SK-N-SH (cell line): ENCODE measurements around the gene RAB11B.

Experiments
- EZH2phosphoT487 ChIP-seq: fragments of 200-600 bp; sonication (generic); IDR thresholded peaks from 2 replicates; pipeline ENCODE4 v1.6.1; 2017; ENCODE audit warnings: low read depth, mixed run types, mild to moderate bottlenecking, antibody characterized with exemption, moderate library complexity, borderline replicate concordance
- TF ChIP-seq, protein P1 (sequence below): fragments of 200-600 bp; sonication (generic); IDR thresholded peaks from 2 replicates; pipeline ENCODE4 v1.6.1; 2017; ENCODE audit warnings: antibody characterized with exemption, mild to moderate bottlenecking, moderate library complexity

DNA sequence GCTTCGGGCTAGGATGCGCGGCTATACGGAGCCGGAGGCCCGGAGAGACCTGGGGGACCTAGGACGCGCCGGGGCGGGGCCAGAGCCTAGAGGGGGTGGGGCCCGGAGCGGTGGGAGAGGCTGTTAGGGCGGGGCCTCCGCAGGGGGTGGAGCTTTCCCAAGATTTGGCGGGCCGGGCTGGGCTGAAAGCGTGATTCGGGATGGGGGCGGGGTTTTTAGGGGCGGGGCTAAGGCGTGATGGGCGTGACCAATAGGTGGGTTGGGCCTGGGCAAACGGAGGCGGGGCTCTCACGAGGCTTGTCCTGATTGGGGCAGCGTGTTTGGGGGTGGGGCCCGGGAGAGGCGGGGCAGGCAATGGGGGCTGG is 439 bp downstream of the RAB11B start:
- TF ChIP-seq EZH2phosphoT487: no peak
- TF ChIP-seq, protein P1, sequence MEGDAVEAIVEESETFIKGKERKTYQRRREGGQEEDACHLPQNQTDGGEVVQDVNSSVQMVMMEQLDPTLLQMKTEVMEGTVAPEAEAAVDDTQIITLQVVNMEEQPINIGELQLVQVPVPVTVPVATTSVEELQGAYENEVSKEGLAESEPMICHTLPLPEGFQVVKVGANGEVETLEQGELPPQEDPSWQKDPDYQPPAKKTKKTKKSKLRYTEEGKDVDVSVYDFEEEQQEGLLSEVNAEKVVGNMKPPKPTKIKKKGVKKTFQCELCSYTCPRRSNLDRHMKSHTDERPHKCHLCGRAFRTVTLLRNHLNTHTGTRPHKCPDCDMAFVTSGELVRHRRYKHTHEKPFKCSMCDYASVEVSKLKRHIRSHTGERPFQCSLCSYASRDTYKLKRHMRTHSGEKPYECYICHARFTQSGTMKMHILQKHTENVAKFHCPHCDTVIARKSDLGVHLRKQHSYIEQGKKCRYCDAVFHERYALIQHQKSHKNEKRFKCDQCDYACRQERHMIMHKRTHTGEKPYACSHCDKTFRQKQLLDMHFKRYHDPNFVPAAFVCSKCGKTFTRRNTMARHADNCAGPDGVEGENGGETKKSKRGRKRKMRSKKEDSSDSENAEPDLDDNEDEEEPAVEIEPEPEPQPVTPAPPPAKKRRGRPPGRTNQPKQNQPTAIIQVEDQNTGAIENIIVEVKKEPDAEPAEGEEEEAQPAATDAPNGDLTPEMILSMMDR: no peak
